OCI-LY1 (cell line): Measurements from ENCODE around the gene CEP131.

Source experiments
- H2AFZ ChIP-seq: fragments of 200-600 bp; sonication (generic), shearing (Covaris generic); 2 replicates; pipeline ENCODE4 v1.6.0; 2014; ENCODE audit warnings: antibody characterized with exemption, mild to moderate bottlenecking, low read length
- H3F3A ChIP-seq: fragments of 200-600 bp; sonication (generic), shearing (Covaris generic); 2 replicates; pipeline ENCODE4 v1.6.0; 2014; ENCODE audit warnings: mild to moderate bottlenecking, antibody characterized with exemption, low read length, moderate library complexity; ENCODE audit not compliant: insufficient read depth
- H3K27ac ChIP-seq: fragments of 200-600 bp; sonication (generic); 2 replicates; pipeline ENCODE4 v1.5.1; 2014; ENCODE audit warnings: low read length, mixed run types, mild to moderate bottlenecking, low read depth; ENCODE audit not compliant: poor library complexity, severe bottlenecking
- H3K27me3 ChIP-seq: fragments of 200-600 bp; sonication (generic); 2 replicates; pipeline ENCODE4 v1.6.0; 2014; ENCODE audit warnings: antibody characterized with exemption, mild to moderate bottlenecking, low read length, moderate library complexity; ENCODE audit not compliant: insufficient read depth
- H3K36me3 ChIP-seq: fragments of 200-600 bp; sonication (generic); 2 replicates; pipeline ENCODE4 v1.6.1; 2014; ENCODE audit warnings: mild to moderate bottlenecking, antibody characterized with exemption, low read length, moderate library complexity, mixed read lengths; ENCODE audit not compliant: insufficient read depth
- H3K4me1 ChIP-seq: fragments of 200-600 bp; sonication (generic); 2 replicates; pipeline ENCODE4 v1.5.1; 2014; ENCODE audit warnings: mild to moderate bottlenecking, low read length, moderate library complexity; ENCODE audit not compliant: insufficient read depth, severe bottlenecking
- H3K4me2 ChIP-seq: fragments of 200-600 bp; sonication (generic), shearing (Covaris generic); 2 replicates; pipeline ENCODE4 v1.6.1; 2014; ENCODE audit warnings: low read length
- H3K4me3 ChIP-seq: fragments of 200-600 bp; sonication (generic); 2 replicates; pipeline ENCODE4 v1.5.1; 2014; ENCODE audit warnings: low read length, low read depth, mild to moderate bottlenecking, mixed read lengths; ENCODE audit not compliant: poor library complexity, severe bottlenecking
- H3K79me2 ChIP-seq: fragments of 200-600 bp; shearing (Covaris generic); 2 replicates; pipeline ENCODE4 v1.6.1; 2016; ENCODE audit warnings: mixed run types, low read length, mixed read lengths; ENCODE audit not compliant: insufficient read depth
- H3K9ac ChIP-seq: fragments of 200-600 bp; sonication (generic), shearing (Covaris generic); 2 replicates; pipeline ENCODE4 v1.6.1; 2014; ENCODE audit warnings: mild to moderate bottlenecking, low read length, mixed read lengths
- H3K9me2 ChIP-seq: fragments of 200-600 bp; sonication (generic), shearing (Covaris generic); 2 replicates; pipeline ENCODE4 v1.6.1; 2014; ENCODE audit warnings: low read depth, mild to moderate bottlenecking, low read length, mixed read lengths
- H3K9me3 ChIP-seq: fragments of 200-600 bp; shearing (Covaris generic); 2 replicates; pipeline ENCODE4 v1.6.1; 2014; ENCODE audit warnings: low read length, mixed read lengths
- H4K20me1 ChIP-seq: fragments of 200-600 bp; sonication (generic), shearing (Covaris generic); 2 replicates; pipeline ENCODE4 v1.6.0; 2016; ENCODE audit warnings: mild to moderate bottlenecking, low read length; ENCODE audit not compliant: insufficient read depth
- CTCF ChIP-seq: fragments of 200-600 bp; sonication (generic), shearing (Covaris generic); IDR thresholded peaks from 2 replicates; pipeline ENCODE4 v1.5.1; 2017; ENCODE audit warnings: mild to moderate bottlenecking, antibody characterized with exemption, low read length, moderate library complexity, mixed read lengths
- EZH2 ChIP-seq: fragments of 200-600 bp; sonication (generic), shearing (Covaris generic); IDR thresholded peaks from 2 replicates; pipeline ENCODE4 v1.8.0; 2017; ENCODE audit warnings: borderline replicate concordance, mixed run types, mild to moderate bottlenecking, antibody characterized with exemption, low read length, moderate library complexity, mixed read lengths

CEP131 gene

DNA sequence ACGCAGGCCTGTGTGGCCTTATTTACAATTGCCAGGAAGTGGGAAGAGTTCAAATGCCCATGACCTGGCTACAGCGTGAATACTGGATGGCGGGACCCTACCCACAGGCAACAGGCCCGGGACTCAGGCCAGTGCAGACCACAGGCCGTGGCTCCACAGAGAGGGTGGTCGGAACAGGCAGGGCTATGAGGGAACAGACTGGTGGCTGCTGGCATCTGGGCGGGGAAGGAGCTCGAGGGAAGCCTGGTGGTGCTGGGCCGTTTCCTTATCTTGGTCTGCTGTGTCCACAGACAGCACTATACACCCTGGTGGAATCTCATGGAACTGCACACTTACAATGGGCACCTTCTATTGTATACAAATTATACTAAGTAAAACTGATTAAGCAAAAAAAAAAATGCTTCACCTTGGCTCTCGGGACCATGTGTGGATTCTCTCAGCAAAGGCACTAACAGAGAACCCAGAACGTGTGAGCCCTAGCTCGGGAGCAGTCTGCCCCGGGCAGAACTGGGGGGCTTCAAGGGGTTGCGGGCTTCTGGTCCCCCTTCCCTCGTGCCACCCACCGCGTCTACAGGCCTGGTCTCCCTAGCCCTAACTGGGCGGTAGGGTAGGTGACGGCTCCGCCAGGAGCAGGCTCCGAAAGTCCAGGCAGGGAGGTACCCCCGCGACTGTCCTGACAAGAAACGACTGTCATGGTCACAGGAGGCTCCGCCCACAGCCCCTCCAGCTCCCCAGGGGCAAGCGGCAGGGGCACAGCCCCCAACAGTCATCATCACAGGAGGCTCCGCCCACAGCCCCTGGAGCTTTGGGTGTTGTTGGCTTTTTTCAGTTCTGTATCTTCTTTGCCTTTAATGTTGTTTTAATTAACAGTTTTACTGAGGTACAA lies 21.8 kb downstream of the CEP131 start:
- Histone ChIP-seq H2AFZ (no peak overlapping the region), H3K9me2 (no peaks in the 10 kb centered on the region), H3K36me3 (peaks cover 3% of the 10 kb centered on the region; the same call in 1 of the 2 replicates)

GRCh38 chr17:81200201-81200600 lies 22.6 kb downstream of the CEP131 start:
- Histone ChIP-seq H3K4me2 (no peak overlapping the region), H3K9ac (no peak overlapping the region), H3F3A (no peaks in the 10 kb centered on the region), H3K27ac (no peak overlapping the region), H3K9me3 (no peaks in the 10 kb centered on the region), H3K79me2 (no peaks in the 10 kb centered on the region), H3K9me2 (no peaks in the 10 kb centered on the region), H4K20me1 (no peaks in the 10 kb centered on the region), H2AFZ (no peak overlapping the region), H3K4me1 (peaks cover 6% of the 10 kb centered on the region), H3K4me3 (no peak overlapping the region), H3K36me3 (peaks cover 3% of the 10 kb centered on the region; the same call in 1 of the 2 replicates), H3K27me3 (no peaks in the 10 kb centered on the region)
- TF ChIP-seq CTCF (no peak), EZH2 (no peak)

More for the DNA sequence above, 21.8 kb downstream of the CEP131 start:
- Histone ChIP-seq H3K4me1 (peaks cover 6% of the 10 kb centered on the region), H3K27ac (no peak overlapping the region), H3K27me3 (no peaks in the 10 kb centered on the region), H3K79me2 (no peaks in the 10 kb centered on the region), H3F3A (no peaks in the 10 kb centered on the region), H4K20me1 (no peaks in the 10 kb centered on the region), H3K4me2 (no peak overlapping the region), H3K9me3 (no peaks in the 10 kb centered on the region), H3K9ac (no peak overlapping the region), H3K4me3 (no peak overlapping the region)
- peak; percentile 54 for TF ChIP-seq CTCF
- TF ChIP-seq EZH2 = no peak

DNA sequence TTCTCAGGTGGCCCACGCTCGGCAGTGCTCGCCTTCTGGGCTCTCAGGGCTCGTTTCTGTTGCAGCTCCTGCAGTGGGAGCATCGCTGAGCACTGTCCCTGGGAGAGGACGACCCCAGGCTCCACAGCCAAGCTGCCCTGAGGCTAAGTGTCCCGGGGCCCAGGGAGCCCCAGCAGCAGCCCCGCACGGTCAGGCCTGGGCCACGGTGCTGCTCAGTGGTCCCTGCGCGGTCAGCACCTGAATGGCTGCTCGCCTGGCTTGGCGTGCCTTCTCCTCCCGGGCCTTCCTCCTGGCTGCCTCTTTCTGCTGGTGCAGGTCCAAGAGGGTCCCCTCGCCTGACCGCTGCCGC lies 23.3 kb downstream of the CEP131 start:
- H3K9me2 ChIP-seq = no peaks in the 10 kb centered on the region
- peaks cover 6% of the 10 kb centered on the region for H3K4me1 ChIP-seq
- H4K20me1 ChIP-seq = no peaks in the 10 kb centered on the region
- H3F3A ChIP-seq = no peaks in the 10 kb centered on the region
- no peak overlapping the region for H2AFZ ChIP-seq
- no peaks in the 10 kb centered on the region for H3K9me3 ChIP-seq
- no peaks in the 10 kb centered on the region for H3K79me2 ChIP-seq
- no peak overlapping the region for H3K9ac ChIP-seq
- TF ChIP-seq EZH2 = no peak
- no peak for TF ChIP-seq CTCF
- H3K27me3 ChIP-seq = no peaks in the 10 kb centered on the region
- no peak overlapping the region for H3K4me3 ChIP-seq
- H3K27ac ChIP-seq = no peak overlapping the region
- no peak overlapping the region for H3K4me2 ChIP-seq
- H3K36me3 ChIP-seq = peaks cover 3% of the 10 kb centered on the region; the same call in 1 of the 2 replicates
